HEK293 (cell line): ENCODE results near the gene UBE3C.

Experiments used
- CTCF ChIP-seq: fragments of 450-650 bp; formaldehyde crosslinking; IDR thresholded peaks from 2 replicates; pipeline ENCODE4 v1.5.1; 2016; ENCODE audit warnings: missing biosample characterization, missing genetic modification characterization
- REST ChIP-seq: fragments of 450-650 bp; formaldehyde crosslinking; IDR thresholded peaks from 2 replicates; pipeline ENCODE4 v1.5.1; 2016; ENCODE audit warnings: missing biosample characterization, missing genetic modification characterization
- SP2 ChIP-seq: fragments of 450-650 bp; formaldehyde crosslinking; IDR thresholded peaks from 2 replicates; pipeline ENCODE4 v1.5.1; 2016; ENCODE audit warnings: missing biosample characterization, missing genetic modification characterization
- ZBTB17 ChIP-seq: fragments of 450-650 bp; formaldehyde crosslinking; IDR thresholded peaks from 2 replicates; pipeline ENCODE4 v1.5.1; 2016; ENCODE audit warnings: missing biosample characterization, missing genetic modification characterization
- ZBTB8A ChIP-seq: fragments of 450-650 bp; formaldehyde crosslinking; IDR thresholded peaks from 2 replicates; pipeline ENCODE4 v1.5.1; 2016; ENCODE audit warnings: missing biosample characterization, missing genetic modification characterization
- ZNF423 ChIP-seq: fragments of 450-650 bp; formaldehyde crosslinking; IDR thresholded peaks from 2 replicates; pipeline ENCODE4 v1.5.1; 2016; ENCODE audit warnings: missing biosample characterization, missing genetic modification characterization
- ZNF549 ChIP-seq: fragments of 450-650 bp; IDR thresholded peaks from 2 replicates; pipeline ENCODE4 v1.5.1; 2018; ENCODE audit warnings: missing biosample characterization, missing genetic modification characterization, mild to moderate bottlenecking, inconsistent platforms, moderate library complexity
- ZNF639 ChIP-seq: fragments of 450-650 bp; formaldehyde crosslinking; IDR thresholded peaks from 2 replicates; pipeline ENCODE4 v1.5.1; 2016; ENCODE audit warnings: missing biosample characterization, missing genetic modification characterization
- ZNF692 ChIP-seq: fragments of 450-650 bp; formaldehyde crosslinking; IDR thresholded peaks from 2 replicates; pipeline ENCODE4 v1.5.1; 2016; ENCODE audit warnings: missing biosample characterization, missing genetic modification characterization

- TF ChIP-seq CTCF (tag by site-specific recombination) (no peak), ZBTB8A (tag by site-specific recombination) (no peak), REST (no peak), ZNF692 (tag by site-specific recombination) (no peak), ZNF639 (tag by site-specific recombination) (no peak), ZNF423 (tag by site-specific recombination) (no peak), ZBTB17 (tag by site-specific recombination) (no peak), SP2 (tag by site-specific recombination) (no peak), ZNF549 (tag by site-specific recombination) (no peak)
These were observed 9.5 kb upstream of the UBE3C start for GRCh38 chr7:157129200-157129599.
